ENCODE results near the gene ERMAP. TPM values are rescaled to one million over a fixed set of nuclear protein-coding genes. Genes with fewer than 3 reads are reported as not detected.
"Not testable (repeated sequence)": the region's sequence is repeated elsewhere in the genome, so short reads cannot be mapped to it uniquely, and the experiment has no call there.

The ERMAP gene
- total RNA-seq, 6 experiments from 2014 or later, result 8.9 to 12.3 (median 10.4) TPM

- Mint-ChIP-seq H3K9me3 (no peaks in the 10 kb centered on the region), H3K27ac (peak overlapping the region; percentile 21; the same call in 1 of the 2 replicates), H3K4me1 (ENCODE audit: low read depth) (peaks cover 31% of the 10 kb centered on the region), H3K36me3 (ENCODE audit: low read depth) (peaks cover 7% of the 10 kb centered on the region; the same call in 1 of the 2 replicates), H3K27me3 (ENCODE audit: insufficient read depth) (peaks cover 1% of the 10 kb centered on the region; the same call in 1 of the 2 replicates), H3K4me3 (peak overlapping the region; percentile 37; the same call in 1 of the 2 replicates)
- DNase-seq, result no peak
- TF ChIP-seq CTCF (IDR thresholded peaks at IDR 0.05), result no peak
Measured at GRCh38 chr1:42806593-42806992, 10.3 kb upstream of the ERMAP start.

- DNase-seq, result no peak
- Mint-ChIP-seq H3K4me1 (ENCODE audit: low read depth) (peaks cover 26% of the 10 kb centered on the region), H3K27ac (peak overlapping the region; percentile 12; the same call in 1 of the 2 replicates), H3K36me3 (ENCODE audit: low read depth) (peaks cover 7% of the 10 kb centered on the region; the same call in 1 of the 2 replicates), H3K27me3 (ENCODE audit: insufficient read depth) (peaks cover 1% of the 10 kb centered on the region; the same call in 1 of the 2 replicates), H3K9me3 (no peaks in the 10 kb centered on the region), H3K4me3 (no peak overlapping the region; the same call in 1 of the 2 replicates)
- TF ChIP-seq CTCF (IDR thresholded peaks at IDR 0.05), result no peak
Measured at GRCh38 chr1:42807056-42807668, 9.8 kb upstream of the ERMAP start.

GRCh38 chr1:42814815-42815214, 2.1 kb upstream of the ERMAP start:
- H3K9me3 Mint-ChIP-seq; H3K27me3 Mint-ChIP-seq (ENCODE audit: insufficient read depth); H3K27ac Mint-ChIP-seq; H3K4me3 Mint-ChIP-seq; DNase-seq: not testable (repeated sequence)
- Mint-ChIP-seq H3K4me1 (ENCODE audit: low read depth) (peaks cover 38% of the 10 kb centered on the region), H3K36me3 (ENCODE audit: low read depth) (peaks cover 14% of the 10 kb centered on the region)

- no peak for DNase-seq
Measured at GRCh38 chr1:42815941-42816584, 859 bp upstream of the ERMAP start.

GRCh38 chr1:42817440-42817767, 482 bp downstream of the ERMAP start:
- DNase-seq, result no peak
- no peaks in the 10 kb centered on the region for H3K27me3 Mint-ChIP-seq (ENCODE audit: insufficient read depth)
- peaks cover 4% of the 10 kb centered on the region; the same call in 1 of the 2 replicates for H3K9me3 Mint-ChIP-seq
- peaks cover 53% of the 10 kb centered on the region for H3K4me1 Mint-ChIP-seq (ENCODE audit: low read depth)
- TF ChIP-seq CTCF (IDR thresholded peaks at IDR 0.05), result no peak
- peak overlapping the region; percentile 38; the same call in 1 of the 2 replicates for H3K27ac Mint-ChIP-seq
- H3K4me3 Mint-ChIP-seq, result peak overlapping the region; percentile 88
- peaks cover 14% of the 10 kb centered on the region for H3K36me3 Mint-ChIP-seq (ENCODE audit: low read depth)

More at GRCh38 chr1:42815941-42816584, 859 bp upstream of the ERMAP start:
- Mint-ChIP-seq H3K4me1 (ENCODE audit: low read depth) (peaks cover 50% of the 10 kb centered on the region), H3K36me3 (ENCODE audit: low read depth) (peaks cover 14% of the 10 kb centered on the region), H3K27me3 (ENCODE audit: insufficient read depth) (no peaks in the 10 kb centered on the region), H3K4me3 (peak overlapping the region; percentile 88), H3K27ac (peak overlapping the region; percentile 81), H3K9me3 (peaks cover 4% of the 10 kb centered on the region; the same call in 1 of the 2 replicates)
- TF ChIP-seq CTCF (IDR thresholded peaks at IDR 0.05), result no peak

- Mint-ChIP-seq H3K4me1 (ENCODE audit: low read depth) (peaks cover 59% of the 10 kb centered on the region), H3K36me3 (ENCODE audit: low read depth) (peaks cover 19% of the 10 kb centered on the region), H3K9me3 (peaks cover 4% of the 10 kb centered on the region; the same call in 1 of the 2 replicates), H3K4me3 (peak overlapping the region; percentile 88), H3K27me3 (ENCODE audit: insufficient read depth) (no peaks in the 10 kb centered on the region), H3K27ac (peak overlapping the region; percentile 31; the same call in 1 of the 2 replicates)
- TF ChIP-seq CTCF (IDR thresholded peaks at IDR 0.05), result no peak
- no peak for DNase-seq
Measured at GRCh38 chr1:42817976-42818375, 1.1 kb downstream of the ERMAP start.

Measured in HFFc6 (cell line).